Ramos (cell line): Measurements from ENCODE around the gene PCDHB16.
"Not testable (repeated sequence)": the region's sequence is repeated elsewhere in the genome, so short reads cannot be mapped to it uniquely, and the experiment has no call there.

Experiments used
- in situ Hi-C: fragments of 300-500 bp; cut with MboI; formaldehyde crosslinking; loops from one replicate; pipeline ENCODE4 v1.14.3; 2022; ENCODE audit warnings: low sequenced_read_pairs; ENCODE audit not compliant: unreplicated experiment

The PCDHB16 gene

GRCh38 chr5:141180313-141180712, 1.9 kb upstream of the PCDHB16 start:
- in situ Hi-C loops: no loop called here

GRCh38 chr5:141184117-141184855, 2.1 kb downstream of the PCDHB16 start:
- in situ Hi-C loops: not testable (repeated sequence)

GRCh38 chr5:141186897-141187512, 4.8 kb downstream of the PCDHB16 start, which contains the start of gene PCDHB9:
PCDHB9 (plus strand) TSS chr5:141187161; CDS start chr5:141187319, 158 bp downstream.
- in situ Hi-C loops: no loop called here

- in situ Hi-C loops: not testable (repeated sequence)
Observed at GRCh38 chr5:141188682-141189081, 6.5 kb downstream of the PCDHB16 start.

- in situ Hi-C loops: not testable (repeated sequence)
Observed at GRCh38 chr5:141189131-141189530, 6.9 kb downstream of the PCDHB16 start.

- in situ Hi-C loops: no loop called here
Observed at GRCh38 chr5:141192110-141192725, 10.0 kb downstream of the PCDHB16 start, which contains the start of gene PCDHB10. PCDHB10 (plus strand) TSS chr5:141192353; CDS start chr5:141192553, 200 bp downstream.

- in situ Hi-C loops: not testable (repeated sequence)
Observed at GRCh38 chr5:141194332-141194731, 12.1 kb downstream of the PCDHB16 start.

GRCh38 chr5:141196363-141196762, 14.2 kb downstream of the PCDHB16 start:
- in situ Hi-C loops: no loop called here

GRCh38 chr5:141199359-141200235, 17.4 kb downstream of the PCDHB16 start, which contains the start of gene PCDHB11:
PCDHB11 (plus strand) TSS chr5:141199627; CDS start chr5:141199775, 148 bp downstream.
- in situ Hi-C loops: no loop called here

- in situ Hi-C loops: not testable (repeated sequence)
Observed at GRCh38 chr5:141201126-141201525, 18.9 kb downstream of the PCDHB16 start.

- in situ Hi-C loops: not testable (repeated sequence)
Observed at GRCh38 chr5:141201646-141202045, 19.5 kb downstream of the PCDHB16 start.

GRCh38 chr5:141208478-141208877, 26.3 kb downstream of the PCDHB16 start, which contains the start of gene PCDHB12:
PCDHB12 (plus strand) TSS chr5:141208719; CDS start chr5:141208908, 189 bp downstream.
- in situ Hi-C loops: no loop called here

GRCh38 chr5:141210281-141210680, 28.1 kb downstream of the PCDHB16 start:
- in situ Hi-C loops: loop anchor here (10.0 kb wide), 1 partner anchor 345 kb away; no protein-coding TSS in a partner anchor

GRCh38 chr5:141210849-141211248, 28.7 kb downstream of the PCDHB16 start:
- in situ Hi-C loops: loop anchor here (10.0 kb wide), 1 partner anchor 344 kb away; no protein-coding TSS in a partner anchor

- in situ Hi-C loops: loop anchor here (10.0 kb wide), 1 partner anchor 341 kb away; no protein-coding TSS in a partner anchor
Observed at GRCh38 chr5:141213656-141214339, 31.6 kb downstream of the PCDHB16 start, which contains the start of gene PCDHB13. PCDHB13 (plus strand) TSS chr5:141213919; CDS start chr5:141214124, 205 bp downstream.

- in situ Hi-C loops: loop anchor here (10.0 kb wide), 1 partner anchor 340 kb away; no protein-coding TSS in a partner anchor
Observed at GRCh38 chr5:141214583-141214982, 32.4 kb downstream of the PCDHB16 start.

GRCh38 chr5:141215504-141215903, 33.3 kb downstream of the PCDHB16 start:
- in situ Hi-C loops: loop anchor here (10.0 kb wide), 1 partner anchor 339 kb away; no protein-coding TSS in a partner anchor

GRCh38 chr5:141216035-141216434, 33.8 kb downstream of the PCDHB16 start:
- in situ Hi-C loops: loop anchor here (10.0 kb wide), 1 partner anchor 339 kb away; no protein-coding TSS in a partner anchor
